ENCODE data around the gene HYOU1.
"Not testable (repeated sequence)": the region's sequence is repeated elsewhere in the genome, so short reads cannot be mapped to it uniquely, and the experiment has no call there.

HYOU1 gene

DNA sequence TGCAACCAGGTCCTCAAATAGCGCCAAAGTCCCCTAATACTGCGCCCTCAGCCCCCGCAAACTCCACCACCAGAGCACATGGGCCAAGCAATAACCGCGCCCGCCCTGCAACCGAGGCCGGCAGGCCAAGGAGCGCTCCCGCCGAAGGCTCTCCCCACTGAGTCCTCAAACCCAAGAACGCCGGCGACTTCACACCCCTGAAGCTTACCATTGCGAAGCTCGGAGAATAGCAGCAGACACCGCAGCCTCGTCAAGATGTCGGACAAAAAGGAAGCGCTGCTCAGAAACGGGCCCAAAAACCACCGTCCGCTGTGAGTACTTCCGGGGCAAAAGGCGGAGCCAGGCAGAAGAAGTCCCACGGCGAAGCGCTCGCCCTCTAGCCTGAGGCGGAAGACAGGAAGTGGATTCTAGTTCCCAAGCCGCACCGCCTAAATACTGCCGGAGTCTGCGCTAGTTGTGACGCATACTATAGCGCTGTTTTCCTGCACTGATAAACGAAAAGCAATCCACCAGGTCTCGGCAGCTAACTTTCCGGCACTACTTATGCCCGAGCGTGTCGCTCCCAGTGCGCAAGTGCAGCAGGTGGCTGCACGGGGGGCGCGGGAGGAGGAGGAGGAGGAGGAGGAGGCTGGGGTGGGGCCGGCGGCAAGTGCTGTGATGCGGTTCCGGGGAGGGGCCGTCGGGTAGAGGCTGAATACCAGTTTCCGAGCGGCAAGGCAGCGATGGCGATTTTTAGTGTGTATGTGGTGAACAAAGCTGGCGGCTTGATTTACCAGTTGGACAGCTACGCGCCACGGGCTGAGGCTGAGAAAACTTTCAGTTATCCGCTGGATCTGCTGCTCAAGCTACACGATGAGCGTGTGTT, 38.7 kb downstream of the HYOU1 start, which contains the start of the genes RPS25 and TRAPPC4:
Gene RPS25 (minus strand): TSS at position 270 of the 865 bp plus-strand sequence. CDS start 59 bp downstream, at position 211.
Gene TRAPPC4 (plus strand): TSS at position 693 of the 865 bp plus-strand sequence. CDS start 30 bp downstream, at position 723.
- DNase-seq: peak; percentile 97 to 98

DNA sequence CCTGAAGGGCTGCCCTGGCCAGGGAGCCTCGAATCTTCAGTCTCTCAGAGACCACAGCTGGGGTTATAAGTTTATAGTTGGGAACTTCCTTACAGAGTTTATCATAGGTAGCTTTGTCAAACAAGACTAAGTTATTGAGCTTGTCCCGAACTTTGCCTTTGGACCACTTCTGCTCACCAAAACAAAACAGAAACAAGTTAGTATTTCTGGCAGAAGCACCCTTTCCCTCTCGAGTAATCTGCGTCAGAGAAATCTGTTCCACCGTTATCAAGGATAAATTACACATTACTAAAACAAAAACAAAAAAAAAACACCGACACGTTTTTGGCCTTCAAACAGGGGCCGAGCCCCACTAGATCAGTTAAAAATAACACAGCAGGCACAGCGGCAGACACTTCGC, 39.6 kb downstream of the HYOU1 start:
- not testable (repeated sequence) for DNase-seq

DNA sequence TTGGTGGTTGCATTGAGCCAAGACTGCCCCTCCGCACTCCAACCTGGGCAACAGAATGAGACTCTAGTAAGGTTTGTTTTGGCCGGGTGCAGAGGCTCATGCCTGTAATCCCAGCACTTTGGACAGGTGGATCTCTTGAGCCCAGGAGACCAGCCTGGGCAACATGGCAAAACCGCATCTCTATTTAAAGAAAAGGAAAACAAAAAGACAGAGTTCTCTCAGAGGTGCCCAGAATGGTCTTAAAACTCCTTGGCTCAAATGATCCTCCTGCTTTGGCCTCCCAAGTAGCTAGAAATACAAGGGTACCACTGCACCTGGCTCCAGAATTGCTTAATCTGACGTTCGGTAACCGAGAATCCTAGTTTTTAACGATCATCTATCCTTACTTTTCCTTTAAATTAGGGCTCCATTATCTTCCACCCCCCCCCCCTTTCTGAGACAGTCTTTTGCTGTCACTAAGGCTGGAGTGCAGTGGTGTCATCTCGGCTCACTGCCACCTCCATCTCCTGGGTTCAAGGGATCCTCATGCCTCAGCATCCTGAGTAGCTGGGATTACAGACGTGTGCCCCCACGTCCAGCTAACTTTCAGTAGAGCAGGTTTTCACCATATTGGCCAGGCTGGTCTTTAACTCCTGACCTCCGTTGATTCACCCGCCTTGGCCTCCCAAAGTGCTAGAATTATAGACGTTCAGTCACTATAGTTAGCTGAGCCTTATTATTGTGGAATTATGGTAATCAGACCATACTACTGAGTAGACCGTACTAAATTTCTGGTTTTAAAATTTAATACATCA, 40.6 kb downstream of the HYOU1 start:
- DNase-seq: no peak

DNA sequence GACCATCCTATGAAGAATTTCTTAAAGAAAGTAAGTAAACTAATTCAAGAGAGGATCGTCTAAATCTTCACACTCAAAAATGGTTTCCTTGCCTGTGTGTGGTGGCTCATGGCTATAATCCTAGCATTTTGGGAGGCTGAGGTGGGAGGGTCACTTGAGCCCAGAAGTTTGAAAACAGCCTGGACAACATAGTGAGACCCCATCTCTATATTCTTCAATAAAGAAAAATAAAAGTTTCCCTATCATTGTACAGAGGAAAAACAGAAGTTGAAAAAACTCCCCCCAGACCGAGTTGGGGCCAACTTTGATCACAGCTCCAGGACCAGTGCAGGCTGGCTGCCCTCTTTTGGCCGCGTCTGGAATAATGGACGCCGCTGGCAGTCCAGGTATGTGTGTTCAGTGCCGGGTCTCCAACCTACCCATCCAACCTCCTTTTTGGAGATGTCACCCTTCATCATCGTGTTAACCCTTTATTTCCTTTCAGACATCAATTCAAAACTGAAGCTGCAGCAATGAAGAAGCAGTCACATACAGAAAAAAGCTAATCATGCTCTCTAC, 41.9 kb downstream of the HYOU1 start:
- no peak for DNase-seq

DNA sequence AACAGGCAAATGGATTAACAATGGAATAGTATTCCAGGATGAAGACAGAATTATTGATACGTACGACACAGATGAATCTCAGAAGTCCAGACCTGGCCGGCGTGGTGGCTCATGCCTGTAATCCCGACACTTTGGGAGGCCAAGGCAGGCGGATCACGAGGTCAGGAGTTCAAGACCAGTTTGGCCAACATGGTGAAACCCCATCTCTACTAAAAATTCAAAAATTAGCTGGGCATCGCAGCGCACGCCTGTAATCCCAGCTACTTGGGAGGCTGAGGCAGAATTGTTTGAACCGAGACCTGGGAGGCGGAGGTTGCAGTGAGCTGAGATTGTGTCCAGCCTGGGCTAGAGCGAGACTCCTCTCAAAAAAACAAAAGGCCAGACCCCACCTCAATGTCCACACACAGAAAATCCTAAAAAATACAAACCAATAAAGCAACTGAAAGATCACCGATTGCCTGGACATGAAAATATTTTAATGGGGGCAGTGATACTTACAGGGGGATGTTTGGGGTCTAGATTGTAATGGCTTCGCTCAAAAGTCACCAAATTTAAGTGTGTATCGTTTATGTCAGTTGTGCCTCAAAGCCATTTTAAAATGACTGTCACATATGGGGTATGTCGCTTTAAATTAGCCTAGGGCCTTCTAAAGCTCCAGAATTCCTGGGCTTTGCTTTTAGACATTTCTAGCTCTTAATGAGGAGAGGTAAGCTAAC, 42.6 kb downstream of the HYOU1 start:
- no peak for DNase-seq

DNA sequence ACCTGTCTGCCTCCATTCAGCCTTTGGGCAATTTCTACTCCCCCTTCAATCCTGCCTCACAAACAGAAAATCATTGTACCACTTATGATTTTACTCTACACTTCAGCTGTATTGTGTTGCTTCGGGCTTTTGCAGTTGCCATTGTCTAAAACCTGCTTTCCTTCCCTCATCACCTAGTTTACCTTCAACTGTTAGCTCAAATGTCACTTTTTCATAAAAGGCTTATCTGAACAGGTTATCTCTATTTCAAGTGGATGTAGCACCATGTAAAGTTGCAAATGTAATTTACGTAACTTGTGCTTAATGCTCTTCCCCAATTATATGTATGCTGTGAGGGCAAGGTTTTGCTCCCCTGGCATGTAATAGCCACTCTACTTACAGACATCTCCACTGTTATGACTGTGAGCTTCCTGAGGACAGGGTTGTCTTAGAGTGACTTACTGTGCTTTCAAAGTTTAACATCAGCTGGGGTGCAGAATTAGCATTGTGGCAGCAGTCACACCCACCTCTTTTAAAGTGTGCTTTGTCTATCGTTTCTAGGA, 44.3 kb downstream of the HYOU1 start:
- DNase-seq: no peak

DNA sequence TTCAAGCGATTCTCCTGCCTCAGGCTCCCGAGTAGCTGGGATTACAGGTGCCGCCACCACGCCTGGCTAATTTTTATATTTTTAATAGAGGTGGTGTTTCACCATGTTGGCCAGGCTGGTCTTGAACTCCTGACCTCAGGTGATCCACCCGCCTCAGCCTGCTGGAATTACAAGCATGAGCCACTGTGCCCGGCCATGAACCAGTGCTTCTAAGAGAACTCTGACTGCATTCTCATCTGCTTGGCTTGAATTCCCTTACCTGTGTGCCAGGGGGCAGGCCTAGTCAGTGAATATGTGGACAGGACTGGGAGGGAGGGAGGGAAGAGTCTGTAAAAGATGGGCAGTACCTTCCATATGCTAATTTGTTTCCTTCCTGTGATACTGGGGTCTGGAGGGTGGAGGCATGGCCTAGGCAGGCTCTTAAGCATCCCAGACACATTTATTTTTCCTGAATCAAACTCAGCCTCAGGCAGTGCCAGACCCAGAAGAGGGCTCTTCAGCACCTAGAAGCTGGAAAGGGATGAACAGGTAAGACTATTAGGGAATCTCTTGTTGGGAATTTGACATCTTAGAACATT, 45.4 kb downstream of the HYOU1 start:
- no peak for DNase-seq

DNA sequence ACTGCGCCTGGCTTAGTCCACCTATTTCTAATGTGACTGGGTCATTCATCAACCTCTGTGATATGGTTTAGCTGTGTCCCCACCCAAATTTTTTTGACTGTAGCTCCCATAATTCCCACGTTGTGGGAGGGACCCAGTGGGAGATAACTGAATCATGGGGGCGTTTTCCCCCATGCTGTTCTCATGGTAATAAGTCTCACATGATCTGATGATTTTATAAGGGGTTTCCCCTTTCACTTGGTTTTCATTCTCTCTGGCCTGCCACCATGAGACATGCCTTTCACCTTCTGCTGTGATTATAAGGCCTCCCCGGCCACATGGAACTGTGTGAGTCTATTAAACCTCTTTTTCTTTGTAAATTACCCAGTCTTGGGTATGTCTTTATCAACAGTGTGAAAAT, 50.3 kb downstream of the HYOU1 start:
- no peak for DNase-seq

DNA sequence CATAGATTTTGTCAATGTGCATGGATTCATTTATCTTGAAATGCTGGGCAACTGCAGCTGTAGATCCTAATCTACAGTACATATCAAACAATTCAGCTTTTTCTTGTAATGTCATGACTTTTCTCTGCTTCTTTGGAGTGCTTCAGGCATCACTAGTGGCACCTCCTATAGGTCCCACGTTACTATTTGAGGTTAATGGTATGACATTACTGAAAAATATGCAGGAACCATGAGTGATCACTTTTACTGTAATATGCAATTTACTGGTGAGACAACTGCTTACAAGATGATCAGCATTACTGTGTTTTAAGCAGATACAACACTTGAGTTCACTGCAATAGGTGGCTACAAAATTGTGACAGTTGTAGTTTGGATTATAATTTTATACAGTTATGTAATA, 56.1 kb downstream of the HYOU1 start:
- no peak for DNase-seq

DNA sequence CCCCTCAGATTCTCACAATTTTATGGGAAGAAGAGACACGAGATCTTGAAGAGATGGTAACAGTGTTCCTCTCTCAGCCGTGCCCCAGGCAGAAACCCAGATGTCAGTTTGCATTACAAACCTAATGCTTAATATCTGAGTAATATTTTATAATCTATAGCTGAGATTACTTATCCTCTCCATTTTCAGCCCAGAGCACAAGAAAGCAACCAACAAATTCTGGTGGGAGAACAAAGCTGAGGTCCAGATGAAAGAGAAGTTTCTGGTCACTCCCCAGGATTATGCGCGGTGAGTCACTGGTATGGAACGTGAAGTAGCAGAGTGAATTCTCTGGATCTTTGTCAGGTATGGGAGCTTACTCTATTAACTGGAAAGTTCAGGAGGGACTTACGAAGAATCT, 58.2 kb downstream of the HYOU1 start:
- DNase-seq: no peak

DNA sequence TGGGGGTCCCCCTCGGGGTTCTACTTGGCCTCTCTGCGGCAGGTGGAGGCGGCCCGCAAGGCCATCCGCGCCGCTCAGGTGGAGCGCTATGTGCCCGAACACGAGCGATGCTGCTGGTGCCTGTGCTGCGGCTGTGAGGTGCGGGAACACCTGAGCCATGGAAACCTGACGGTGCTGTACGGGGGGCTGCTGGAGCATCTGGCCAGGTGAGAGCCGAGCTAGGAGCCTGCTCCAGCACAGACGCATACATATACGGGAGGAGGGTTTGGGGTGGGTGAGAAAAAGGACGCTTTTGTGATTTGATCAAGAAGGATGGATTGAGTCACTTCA, 58.7 kb downstream of the HYOU1 start:
- no peak for DNase-seq

DNA sequence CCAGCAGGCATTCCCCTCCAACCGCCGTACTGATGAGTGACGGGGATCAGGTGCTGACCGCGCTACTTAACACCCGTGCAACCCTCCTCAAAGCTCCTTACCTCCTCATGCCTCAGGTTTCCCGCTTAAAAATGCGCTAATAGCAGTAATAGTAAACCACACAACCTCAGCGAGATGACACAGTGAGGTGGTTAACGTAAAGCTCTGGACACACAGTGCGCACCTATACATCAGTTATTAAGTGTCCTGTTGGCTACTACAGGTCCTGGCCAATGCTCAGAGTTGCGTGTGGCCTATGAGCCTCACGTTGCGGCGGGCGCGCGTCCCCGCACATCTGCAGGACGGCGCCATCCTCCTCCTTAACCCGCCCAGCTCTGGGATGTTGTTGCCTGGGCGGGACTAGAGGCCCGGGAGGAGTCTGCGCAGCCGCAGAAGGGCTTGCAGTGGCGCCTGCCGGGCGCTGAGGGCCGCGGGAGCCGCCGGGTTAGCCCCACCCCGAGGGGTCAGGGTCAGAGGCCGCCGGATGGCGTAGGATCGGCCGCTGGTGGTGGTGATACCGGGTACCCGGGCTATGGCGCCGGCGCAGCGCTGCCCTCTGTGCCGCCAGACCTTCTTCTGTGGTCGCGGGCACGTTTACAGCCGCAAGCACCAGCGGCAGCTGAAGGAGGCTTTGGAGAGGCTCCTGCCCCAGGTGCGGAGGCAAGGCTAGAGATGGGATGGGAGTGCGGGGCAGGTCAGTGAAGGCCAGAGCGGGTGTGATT, 59.2 kb downstream of the HYOU1 start, which contains the start of gene CENATAC:
Gene CENATAC (plus strand): TSS at position 512 of the 761 bp plus-strand sequence. CDS start 60 bp downstream, at position 572.
- DNase-seq: peak; percentile 94 to 96

DNA sequence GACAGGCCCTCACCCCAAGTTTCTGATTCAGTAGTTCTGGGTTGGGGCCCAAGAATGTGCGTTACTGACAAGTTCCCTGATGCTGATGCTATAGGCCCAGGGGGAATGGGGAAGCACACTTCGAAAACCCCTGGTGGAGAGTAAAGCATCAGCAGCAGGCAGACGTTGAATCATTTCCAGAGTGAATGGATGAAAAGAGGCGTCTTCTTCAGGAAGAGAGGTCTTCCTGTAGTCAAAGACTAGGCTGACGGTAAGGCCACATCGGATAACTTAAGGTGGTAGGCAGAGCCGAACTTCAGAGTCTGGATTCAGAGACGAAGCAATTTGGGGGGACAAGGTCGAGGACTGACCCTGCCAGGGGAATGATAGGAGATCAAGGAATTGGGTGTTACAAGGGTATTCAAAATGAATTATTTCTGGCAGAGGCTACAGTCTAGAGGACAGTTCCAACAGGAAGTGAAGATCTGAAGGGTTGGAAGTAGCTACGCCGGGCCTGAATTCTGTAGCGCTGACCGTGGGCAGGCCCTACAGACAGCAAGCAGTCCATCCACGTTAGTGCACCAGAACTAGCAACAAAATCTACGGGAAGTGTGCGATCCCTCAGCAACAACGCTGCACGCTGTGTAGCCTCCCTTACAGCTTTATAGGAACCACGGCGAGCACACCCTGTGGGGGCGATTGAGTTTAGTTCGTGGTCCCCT, 59.9 kb downstream of the HYOU1 start:
- DNase-seq: peak in 1 of 2 donors; percentile 17
